Ectodermal cell (in vitro differentiated cells): ENCODE data around the gene QRICH1.

ENCODE experiments used
- H3K27ac ChIP-seq: 2 replicates; pipeline ENCODE4 v1.7.0; 2013; ENCODE audit warnings: mild to moderate bottlenecking, low read depth, low read length; ENCODE audit not compliant: insufficient read depth, poor library complexity, severe bottlenecking
- H3K27me3 ChIP-seq: 2 replicates; pipeline ENCODE4 v1.7.0; 2013; ENCODE audit warnings: mild to moderate bottlenecking, low read length; ENCODE audit not compliant: insufficient read depth, control insufficient read depth, poor library complexity, severe bottlenecking
- H3K36me3 ChIP-seq: one replicate; pipeline ENCODE4 v1.7.0; 2013; ENCODE audit warnings: low read length; ENCODE audit not compliant: control insufficient read depth, insufficient read depth
- H3K4me1 ChIP-seq: one replicate; pipeline ENCODE4 v1.7.0; 2013; ENCODE audit warnings: low read length; ENCODE audit not compliant: control insufficient read depth, insufficient read depth
- H3K4me3 ChIP-seq: 2 replicates; pipeline ENCODE4 v1.7.0; 2013; ENCODE audit warnings: low read depth, low read length, control low read depth; ENCODE audit not compliant: insufficient read depth
- H3K9me3 ChIP-seq: 2 replicates; pipeline ENCODE4 v1.7.0; 2013; ENCODE audit warnings: mild to moderate bottlenecking, low read length, moderate library complexity; ENCODE audit not compliant: control insufficient read depth
- WGBS, 2 experiments: methylation state at CpG; one replicate each; pipeline ENCODE4 v1.1.7; 2013; ENCODE audit warnings: missing lambda C conversion rate in 2 of 2; 5-methylcytosine and 5-hydroxymethylcytosine counted together

The QRICH1 gene

DNA sequence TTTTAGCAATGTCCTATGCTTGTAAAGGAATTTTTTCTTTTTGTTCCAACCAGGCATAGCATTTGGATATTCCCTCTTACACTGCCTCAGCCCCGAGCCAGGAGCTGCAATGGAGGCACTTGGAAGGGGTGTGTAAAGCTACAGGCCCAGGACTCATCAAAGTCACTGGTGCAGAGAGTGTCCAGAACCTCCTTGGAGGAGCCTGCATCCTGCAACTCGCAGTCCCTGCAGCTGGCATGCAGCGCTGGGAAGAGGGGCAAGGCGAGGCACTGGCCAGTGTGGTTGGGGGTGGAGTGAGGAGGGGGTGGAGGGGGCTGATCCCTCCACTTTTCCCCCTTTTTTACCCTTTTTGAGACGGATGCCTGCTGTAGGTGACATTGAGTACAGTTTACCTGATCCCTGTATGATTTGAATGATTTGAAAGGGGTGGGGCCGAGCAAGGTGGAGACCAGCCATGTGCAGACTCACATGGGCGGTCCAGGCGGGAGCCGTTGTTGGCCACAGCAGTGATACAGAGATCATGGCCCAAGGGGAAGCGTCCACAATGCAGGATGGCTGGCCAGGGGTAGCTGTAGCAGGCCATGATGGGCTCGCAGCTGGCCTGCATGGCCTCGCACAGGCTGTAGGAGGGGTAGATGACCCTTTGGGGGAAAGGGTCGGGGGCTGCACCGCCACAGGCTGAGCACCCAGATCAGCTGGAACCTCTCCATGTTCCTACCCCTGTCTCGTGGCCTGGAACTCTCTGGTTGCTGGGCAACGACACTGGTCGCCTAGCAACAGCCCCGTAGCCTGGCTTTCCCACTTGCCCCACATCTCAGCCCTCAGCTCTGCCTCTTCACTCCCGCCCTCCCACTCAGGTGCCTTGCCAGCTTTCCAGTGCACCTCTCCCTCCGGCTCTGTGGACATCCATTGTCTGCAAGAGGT, 95.9 kb downstream of the QRICH1 start:
- Histone ChIP-seq H3K27me3 (no peaks in the 10 kb centered on the region), H3K36me3 (no peaks in the 10 kb centered on the region), H3K4me1 (peaks cover 26% of the 10 kb centered on the region), H3K9me3 (no peaks in the 10 kb centered on the region), H3K4me3 (no peak overlapping the region), H3K27ac (no peak overlapping the region)
- 80 to 81% methylated on average over 20 of the region's 20 CpGs for WGBS, 2 experiments

DNA sequence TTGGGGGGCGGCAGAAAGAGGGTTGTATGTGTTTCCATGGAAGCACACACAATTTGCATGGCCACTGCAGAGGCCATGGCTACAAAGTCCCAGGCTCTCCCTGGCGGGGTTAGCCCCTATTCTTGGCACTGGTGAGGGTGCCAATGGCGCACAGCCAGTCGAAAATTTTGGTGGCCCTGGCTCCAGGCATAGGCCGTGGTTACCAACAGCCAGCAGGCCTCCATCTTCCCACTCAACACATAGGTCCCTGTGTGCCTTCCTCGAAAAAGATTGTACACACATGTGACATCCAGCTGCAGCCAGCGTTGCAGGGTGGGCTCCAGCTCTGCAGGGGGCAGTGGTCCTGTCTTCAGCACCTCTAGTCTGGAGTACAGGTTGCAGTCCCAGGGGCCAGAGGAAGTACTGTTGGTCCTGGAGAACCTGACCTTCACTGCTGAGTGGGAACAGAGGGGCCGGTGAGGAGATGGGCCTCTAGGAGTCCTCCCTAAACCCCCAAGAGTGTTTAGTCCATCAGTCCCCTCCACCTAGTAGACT, 96.7 kb downstream of the QRICH1 start:
- Histone ChIP-seq H3K36me3 (no peaks in the 10 kb centered on the region), H3K4me1 (peaks cover 26% of the 10 kb centered on the region), H3K27ac (no peak overlapping the region), H3K9me3 (no peaks in the 10 kb centered on the region), H3K4me3 (no peak overlapping the region), H3K27me3 (no peaks in the 10 kb centered on the region)
- WGBS, 2 experiments: 93 to 97% methylated on average over 8 of the region's 8 CpGs

DNA sequence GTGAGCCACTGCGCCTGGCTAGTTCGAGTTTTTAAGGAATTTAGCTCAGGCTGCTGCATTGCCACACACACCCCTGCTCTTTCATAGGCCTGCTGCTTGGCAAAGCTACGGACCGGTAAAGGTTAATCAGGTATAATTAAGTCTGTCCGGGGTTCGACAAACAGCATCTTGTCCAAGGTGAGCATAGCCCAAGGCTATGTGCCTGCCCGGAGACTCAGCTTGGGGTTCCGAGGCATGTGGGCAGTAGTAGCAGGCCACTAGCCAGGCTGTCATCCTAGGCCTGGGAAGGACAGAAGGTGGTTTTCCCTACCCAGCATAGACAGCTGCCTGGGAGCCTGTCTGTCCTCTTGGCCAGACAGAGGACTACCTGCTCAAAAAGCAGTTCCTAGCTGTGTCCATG, 97.2 kb downstream of the QRICH1 start:
- no peak overlapping the region for H3K27ac ChIP-seq
- 94 to 95% methylated on average over 8 of the region's 8 CpGs for WGBS, 2 experiments
- no peaks in the 10 kb centered on the region for H3K9me3 ChIP-seq
- peaks cover 27% of the 10 kb centered on the region for H3K4me1 ChIP-seq
- H3K4me3 ChIP-seq: no peak overlapping the region
- no peaks in the 10 kb centered on the region for H3K36me3 ChIP-seq
- H3K27me3 ChIP-seq: no peaks in the 10 kb centered on the region

DNA sequence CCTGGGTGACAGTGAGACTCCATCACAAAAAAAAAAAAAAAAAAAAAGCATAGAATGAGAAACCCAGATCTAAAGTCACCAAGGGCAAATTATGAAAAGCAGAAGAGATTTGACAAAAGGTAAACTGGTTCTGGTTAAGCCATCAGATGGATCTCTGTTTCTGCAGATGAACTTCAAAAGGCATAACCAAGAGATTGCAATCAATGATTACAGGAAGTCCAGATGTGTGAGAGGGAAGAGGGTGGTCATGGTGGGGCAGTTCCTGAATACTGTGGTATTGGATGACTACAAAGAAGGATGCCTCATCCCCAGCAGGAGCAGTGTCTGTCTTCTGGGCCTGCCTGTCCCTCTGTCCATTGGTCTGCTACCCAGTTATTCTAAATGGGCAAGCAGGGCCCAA, 100.0 kb downstream of the QRICH1 start:
- Histone ChIP-seq H3K36me3 (no peaks in the 10 kb centered on the region), H3K27ac (no peak overlapping the region), H3K27me3 (no peaks in the 10 kb centered on the region), H3K9me3 (no peaks in the 10 kb centered on the region), H3K4me3 (no peak overlapping the region), H3K4me1 (peaks cover 32% of the 10 kb centered on the region)

DNA sequence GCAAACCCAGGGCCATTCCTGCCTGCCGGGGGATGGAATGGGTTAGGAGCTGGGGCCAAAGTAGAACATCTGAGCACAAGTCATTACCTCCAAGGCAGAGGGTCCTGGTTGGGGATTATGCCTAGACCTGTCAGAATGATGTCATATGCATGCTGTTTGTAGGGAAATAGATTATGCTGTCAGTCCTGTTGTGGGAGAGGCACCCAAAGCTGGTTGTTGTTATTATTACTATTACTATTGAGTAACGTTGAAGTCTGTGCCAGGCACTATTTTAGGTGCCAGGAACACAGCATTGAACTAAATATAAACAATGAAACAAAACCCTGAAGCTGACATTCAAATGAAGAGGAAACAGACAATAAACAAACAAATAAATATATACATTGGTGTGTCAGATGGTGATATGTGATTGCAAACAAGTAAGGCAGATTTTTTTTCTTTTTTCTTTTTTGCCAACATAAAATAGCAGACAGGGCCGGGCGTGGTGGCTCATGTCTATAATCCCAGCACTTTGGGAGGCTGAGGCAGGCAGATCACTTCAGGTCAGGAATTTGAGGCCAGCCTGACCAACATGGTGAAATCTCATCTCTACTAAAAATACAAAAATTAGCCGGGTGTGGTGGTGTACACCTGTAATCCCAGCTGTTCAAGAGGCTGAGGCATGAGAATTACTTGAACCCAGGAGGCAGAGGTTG, 101.9 kb downstream of the QRICH1 start:
- Histone ChIP-seq H3K36me3 (no peaks in the 10 kb centered on the region), H3K27ac (no peak overlapping the region), H3K4me3 (no peak overlapping the region), H3K27me3 (no peaks in the 10 kb centered on the region), H3K4me1 (peaks cover 18% of the 10 kb centered on the region), H3K9me3 (no peaks in the 10 kb centered on the region)
- 93 to 98% methylated on average over 4 to 5 of the region's 5 CpGs for WGBS, 2 experiments

DNA sequence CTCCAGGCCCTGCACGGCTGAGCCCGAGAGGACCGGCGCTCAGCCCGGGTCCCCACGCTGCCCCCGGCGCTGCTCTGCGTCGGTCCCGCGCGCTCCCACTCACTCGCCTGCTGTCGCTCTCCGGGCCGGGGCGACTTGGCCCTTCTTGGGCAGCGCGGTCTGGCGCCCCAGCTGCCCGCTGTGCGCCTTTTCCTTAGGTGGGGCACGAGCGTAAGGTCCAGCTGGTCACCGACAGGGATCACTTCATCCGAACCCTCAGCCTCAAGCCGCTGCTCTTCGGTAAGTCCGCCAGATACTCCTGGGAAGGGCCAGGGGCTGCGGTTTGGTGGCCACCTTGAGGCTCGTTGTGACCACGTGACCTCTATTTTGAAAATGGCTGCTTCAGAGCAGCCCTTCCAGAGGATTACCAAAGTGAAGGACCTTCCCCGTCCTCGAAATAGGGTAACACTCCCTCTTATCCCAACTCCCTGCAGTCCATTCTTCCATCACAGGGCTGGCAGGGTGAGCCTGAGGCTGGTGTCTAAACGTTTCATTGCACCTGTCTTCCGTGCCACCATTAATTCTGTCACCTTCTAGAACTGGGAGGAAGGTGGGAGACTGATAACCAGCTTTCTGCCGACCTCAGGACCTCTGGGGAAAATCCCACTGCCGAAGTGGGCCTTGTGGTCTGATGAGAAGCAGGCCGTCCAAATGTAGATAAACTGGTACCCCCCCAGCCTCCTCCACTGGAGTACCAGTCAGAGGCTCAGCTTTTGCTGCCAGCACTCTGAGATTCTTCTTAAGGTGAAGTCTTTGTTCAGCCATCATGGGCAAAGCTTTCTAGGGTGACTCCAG, 103.0 kb downstream of the QRICH1 start:
- Histone ChIP-seq H3K27ac (peak overlapping the region; percentile 89), H3K27me3 (no peaks in the 10 kb centered on the region)
- WGBS, 2 experiments: 8% methylated on average over 40 of the region's 40 CpGs

DNA sequence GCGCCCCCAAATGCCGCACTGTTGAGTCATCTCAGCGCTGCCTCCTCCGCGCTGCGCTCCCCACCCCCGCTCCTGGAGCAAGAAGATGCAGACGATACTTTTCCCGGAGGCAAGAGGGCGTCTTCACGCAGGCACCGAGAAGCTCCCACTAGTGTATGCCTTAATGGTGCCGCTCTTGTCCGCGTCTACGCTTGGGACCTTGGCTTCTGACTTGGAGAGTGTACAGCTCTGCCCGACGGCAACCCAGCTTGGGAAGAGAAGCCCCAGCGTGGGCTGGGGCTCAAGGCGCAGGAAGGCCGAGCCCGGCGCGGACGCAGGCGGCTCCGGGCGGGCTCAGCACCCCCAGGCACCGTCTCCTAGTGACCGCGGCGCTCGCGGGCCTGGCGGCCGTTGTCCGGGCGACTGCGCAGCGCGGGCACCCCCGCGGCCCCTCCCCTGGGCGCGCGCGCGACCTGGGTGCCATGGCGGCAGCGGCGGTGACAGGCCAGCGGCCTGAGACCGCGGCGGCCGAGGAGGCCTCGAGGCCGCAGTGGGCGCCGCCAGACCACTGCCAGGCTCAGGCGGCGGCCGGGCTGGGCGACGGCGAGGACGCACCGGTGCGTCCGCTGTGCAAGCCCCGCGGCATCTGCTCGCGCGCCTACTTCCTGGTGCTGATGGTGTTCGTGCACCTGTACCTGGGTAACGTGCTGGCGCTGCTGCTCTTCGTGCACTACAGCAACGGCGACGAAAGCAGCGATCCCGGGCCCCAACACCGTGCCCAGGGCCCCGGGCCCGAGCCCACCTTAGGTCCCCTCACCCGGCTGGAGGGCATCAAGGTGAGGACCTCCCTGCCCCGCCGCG, 103.9 kb downstream of the QRICH1 start, which contains the start of gene P4HTM:
Gene P4HTM, plus strand, starts transcription at position 446 of the 840 bp plus-strand sequence. Its CDS starts 16 bp downstream, at position 462.
- H3K27me3 ChIP-seq: no peaks in the 10 kb centered on the region
- H3K36me3 ChIP-seq: peaks cover 4% of the 10 kb centered on the region
- peak within 1 kb of the TSS; percentile 87 for H3K4me3 ChIP-seq
- H3K27ac ChIP-seq: peak within 1 kb of the TSS; percentile 89
- H3K9me3 ChIP-seq: no peaks in the 10 kb centered on the region
- H3K4me1 ChIP-seq: peaks cover 18% of the 10 kb centered on the region
- 0% methylated on average over 91 of the region's 91 CpGs for WGBS, 2 experiments

More for the DNA sequence above, 103.0 kb downstream of the QRICH1 start:
- Histone ChIP-seq H3K4me1 (peaks cover 18% of the 10 kb centered on the region), H3K36me3 (peaks cover 1% of the 10 kb centered on the region), H3K4me3 (peak overlapping the region; percentile 87), H3K9me3 (no peaks in the 10 kb centered on the region)

DNA sequence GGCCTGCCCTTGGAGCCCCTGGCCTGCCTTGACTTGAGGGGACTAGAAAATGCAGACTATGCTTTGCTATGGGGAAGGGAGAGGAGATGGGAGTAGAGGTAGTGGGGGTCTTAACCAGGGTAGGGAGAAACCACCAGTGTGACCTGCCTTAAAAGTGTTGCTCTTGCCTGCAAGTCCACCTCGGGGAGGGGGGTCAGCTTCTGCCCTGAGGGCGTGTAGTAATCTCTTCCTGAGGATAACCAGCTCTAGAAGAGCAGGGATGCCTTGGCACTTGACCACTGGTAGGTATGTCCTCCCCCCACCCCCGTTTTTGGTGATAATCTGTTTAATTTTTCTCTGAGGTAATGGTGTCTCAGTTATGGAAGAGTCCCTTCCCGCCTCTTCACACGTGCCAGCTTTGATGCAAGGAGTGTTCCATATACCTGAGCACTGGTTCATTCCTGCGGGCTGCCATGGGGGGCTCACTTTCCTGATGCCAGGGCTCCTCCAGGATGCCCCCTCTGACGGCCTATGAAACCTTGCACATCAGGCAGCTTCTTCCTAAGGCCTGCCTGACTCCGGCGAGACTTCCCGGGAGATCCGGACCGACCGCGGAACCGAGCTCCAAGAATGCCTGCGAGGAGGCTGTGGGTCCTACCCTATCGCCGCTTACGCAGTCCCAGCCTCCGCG, 104.6 kb downstream of the QRICH1 start:
- Histone ChIP-seq H3K4me3 (peak overlapping the region; percentile 87), H3K27ac (peak overlapping the region; percentile 89), H3K27me3 (no peaks in the 10 kb centered on the region), H3K36me3 (peaks cover 8% of the 10 kb centered on the region), H3K4me1 (peaks cover 18% of the 10 kb centered on the region), H3K9me3 (no peaks in the 10 kb centered on the region)
- 6 to 7% methylated on average over 21 of the region's 21 CpGs for WGBS, 2 experiments
